GM21529 (cell line): ENCODE results near the gene SLC29A3.
A peak's percentile ranks its signal among the peaks of the same experiment; 100 is the strongest.
"Not testable (repeated sequence)": the region's sequence is repeated elsewhere in the genome, so short reads cannot be mapped to it uniquely, and the experiment has no call there.

ENCODE experiments used
- ATAC-seq: cut with Tn5 transposase; IDR thresholded peaks from one replicate; pipeline ENCODE4 v1.9.1; 2021; ENCODE audit not compliant: unreplicated experiment

SLC29A3 gene

DNA sequence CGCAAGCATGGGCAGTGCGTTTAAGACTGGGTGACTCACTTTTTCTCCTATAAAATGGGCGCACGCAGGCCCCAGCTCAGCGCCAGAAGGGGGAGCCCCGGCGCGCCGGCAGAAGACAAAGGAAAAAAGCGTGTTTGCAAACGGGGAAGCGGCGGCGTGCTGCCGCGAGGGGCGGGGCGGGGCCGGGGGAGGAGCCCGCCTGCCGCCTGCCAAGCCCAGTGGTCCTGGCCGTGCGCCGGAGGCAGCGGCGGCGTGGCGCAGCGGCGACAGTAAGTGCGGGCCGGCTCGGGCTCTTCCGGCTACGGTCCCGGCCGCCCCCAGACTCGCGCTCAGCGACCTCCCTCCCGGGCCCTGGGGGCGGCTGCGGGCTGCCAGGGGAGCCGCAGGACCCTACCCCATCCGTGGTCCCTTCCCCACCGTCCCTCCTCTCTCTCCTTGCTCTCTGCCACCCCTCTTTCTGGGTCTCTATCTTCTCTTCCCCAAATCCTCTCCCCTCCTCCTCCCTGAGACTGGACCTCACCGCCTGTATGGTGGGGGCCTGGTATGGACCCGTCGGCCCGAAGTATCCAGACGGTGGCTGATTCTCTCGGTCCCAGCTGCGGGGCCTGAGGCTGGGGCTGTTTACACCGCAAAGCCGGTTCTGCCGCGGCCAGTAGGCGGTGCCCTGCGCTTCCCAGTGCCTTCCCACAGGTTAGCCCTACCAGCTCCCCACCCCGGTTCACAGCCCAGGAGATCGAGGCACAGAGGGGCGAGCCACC lies at the start of gene SLC29A3:
Gene SLC29A3 (plus strand): TSS at position 218 of the 758 bp plus-strand sequence. CDS start 51 bp downstream, at position 269.
- peak; percentile 77 for ATAC-seq

GRCh38 chr10:71269301-71270288 lies 49.5 kb upstream of the SLC29A3 start:
- no peak for ATAC-seq

- no peak for ATAC-seq
Observed at GRCh38 chr10:71270301-71271220, 48.5 kb upstream of the SLC29A3 start.

DNA sequence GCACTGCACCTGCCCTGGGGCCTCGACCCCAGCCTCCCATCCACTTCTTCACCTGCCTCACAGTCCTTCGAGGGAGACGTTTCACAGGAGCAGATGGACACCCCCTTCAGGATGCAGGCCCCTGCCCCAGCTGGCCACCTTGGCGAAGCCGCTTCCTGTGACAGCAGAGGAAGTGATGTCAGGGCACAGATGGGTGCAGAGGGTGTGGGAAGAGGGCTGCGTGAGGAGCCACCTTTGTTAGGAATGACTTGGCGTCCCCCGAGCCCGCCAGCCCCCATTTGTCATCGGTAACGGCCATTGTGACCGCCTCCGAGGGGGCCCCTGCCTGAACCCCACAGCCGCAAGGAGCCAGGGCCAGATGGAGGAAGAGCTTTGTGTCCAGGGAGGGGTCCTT lies 47.4 kb upstream of the SLC29A3 start:
- no peak for ATAC-seq

- no peak for ATAC-seq
Observed at GRCh38 chr10:71272056-71272771, 46.8 kb upstream of the SLC29A3 start.

DNA sequence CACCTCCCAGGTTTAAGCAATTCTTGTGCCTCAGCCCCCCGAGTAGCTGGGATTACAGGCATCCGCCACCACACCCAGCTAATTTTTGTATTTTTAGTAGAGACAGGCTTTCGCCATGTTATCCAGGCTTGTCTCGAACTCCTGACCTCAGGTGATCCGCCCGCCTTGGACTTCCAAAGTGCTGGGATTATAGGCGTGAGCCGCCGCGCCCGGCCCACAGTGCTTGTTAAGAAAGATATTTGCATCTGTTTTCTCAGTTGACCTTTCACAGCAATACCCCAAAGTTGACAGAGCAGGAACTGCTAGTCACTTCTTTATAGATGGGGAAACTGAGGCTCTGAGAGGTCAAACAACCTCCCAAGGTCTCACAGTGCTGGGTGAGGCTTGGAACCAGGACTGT lies 46.1 kb upstream of the SLC29A3 start:
- ATAC-seq, result not testable (repeated sequence)

DNA sequence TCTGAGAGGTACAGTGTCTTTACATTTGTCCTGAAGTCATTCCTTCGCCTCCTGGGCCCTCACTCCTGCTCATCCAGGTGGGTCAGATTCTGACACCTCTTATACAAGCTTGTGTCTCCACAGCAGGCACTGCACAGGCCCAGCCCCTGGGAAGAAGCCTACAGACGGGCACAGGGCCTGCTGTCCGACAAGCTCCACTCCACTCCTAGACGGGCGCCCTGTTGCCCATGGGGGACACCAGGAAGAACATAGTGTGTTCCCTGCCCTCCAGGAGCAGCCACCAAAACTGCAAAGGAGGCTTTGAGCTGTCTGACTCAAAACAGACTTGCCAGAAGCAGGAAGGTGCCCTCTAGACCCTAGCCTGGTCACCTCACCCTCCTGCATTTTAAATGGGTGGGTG lies 45.6 kb upstream of the SLC29A3 start:
- no peak for ATAC-seq

- ATAC-seq, result no peak
Observed at GRCh38 chr10:71274901-71275796, 43.9 kb upstream of the SLC29A3 start.

- ATAC-seq, result no peak
Observed at GRCh38 chr10:71276873-71277272, 42.2 kb upstream of the SLC29A3 start.

DNA sequence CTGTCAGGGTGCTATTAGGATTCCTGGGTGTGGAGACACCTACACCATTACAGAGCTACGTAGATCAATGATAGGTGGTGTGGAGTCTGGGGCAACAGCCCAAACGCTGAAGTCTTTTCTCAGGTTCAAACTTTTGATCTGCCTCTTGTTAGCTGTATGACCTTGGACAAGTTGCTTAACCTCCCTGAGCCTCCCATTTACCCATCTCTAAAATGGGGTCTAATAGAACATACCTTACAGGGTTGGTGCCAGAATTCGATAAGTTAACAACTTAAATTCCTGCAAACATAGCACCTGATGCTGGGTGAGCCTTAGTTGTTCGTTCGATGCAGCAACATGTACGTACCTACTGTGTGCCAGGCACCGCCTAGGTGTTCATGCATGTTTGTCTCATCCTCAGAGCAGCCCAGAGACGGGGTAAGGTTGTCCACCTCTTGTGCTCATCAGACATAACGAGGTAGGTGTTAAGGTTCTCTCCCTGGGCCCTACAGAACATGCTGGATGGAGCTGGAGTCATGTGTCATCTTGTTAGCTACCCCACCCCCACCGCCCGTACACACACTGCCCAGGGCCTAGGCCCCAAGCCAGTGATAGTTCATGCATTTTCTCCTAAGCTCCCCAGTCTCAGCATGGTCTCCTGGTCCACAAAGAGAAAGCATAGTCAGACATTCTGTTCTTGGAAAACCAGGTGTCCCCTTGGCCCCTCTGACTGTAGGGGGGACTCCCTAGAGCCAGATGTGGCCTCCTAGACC lies 41.0 kb upstream of the SLC29A3 start:
- no peak for ATAC-seq

- no peak for ATAC-seq
Observed at GRCh38 chr10:71278691-71279588, 40.1 kb upstream of the SLC29A3 start.

GRCh38 chr10:71279590-71280170 lies 39.4 kb upstream of the SLC29A3 start:
- no peak for ATAC-seq

- no peak for ATAC-seq
Observed at GRCh38 chr10:71280216-71280615, 38.8 kb upstream of the SLC29A3 start.

- no peak for ATAC-seq
Observed at GRCh38 chr10:71280825-71281224, 38.2 kb upstream of the SLC29A3 start.

- ATAC-seq, result no peak
Observed at GRCh38 chr10:71281646-71282322, 37.3 kb upstream of the SLC29A3 start.

GRCh38 chr10:71282323-71282680 lies 36.8 kb upstream of the SLC29A3 start:
- ATAC-seq, result no peak

GRCh38 chr10:71283410-71283809 lies 35.6 kb upstream of the SLC29A3 start:
- ATAC-seq, result no peak
